ENCODE measurements around the gene DCST1.

DCST1 gene

DNA sequence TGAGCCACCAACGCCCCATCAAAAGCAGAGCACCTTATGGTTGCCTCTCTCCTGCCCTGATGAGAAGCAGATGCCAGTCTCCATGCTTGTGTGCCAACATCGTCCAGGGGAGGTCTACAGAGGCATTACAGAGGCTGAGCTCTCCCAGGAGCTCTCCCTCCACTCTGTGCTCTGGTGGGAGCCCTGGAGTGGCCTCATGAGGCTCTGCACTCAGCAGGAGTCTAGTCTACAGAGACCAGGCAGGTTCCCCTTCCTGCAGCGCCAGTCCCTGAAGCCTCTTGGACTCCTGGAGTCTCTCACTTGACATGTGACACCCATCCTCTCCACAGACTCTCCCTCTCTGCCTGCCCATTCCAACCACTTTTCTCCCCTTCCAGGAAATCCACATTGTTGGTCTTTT is 3.4 kb downstream of the DCST1 start:
- no peak for DNase-seq

DNA sequence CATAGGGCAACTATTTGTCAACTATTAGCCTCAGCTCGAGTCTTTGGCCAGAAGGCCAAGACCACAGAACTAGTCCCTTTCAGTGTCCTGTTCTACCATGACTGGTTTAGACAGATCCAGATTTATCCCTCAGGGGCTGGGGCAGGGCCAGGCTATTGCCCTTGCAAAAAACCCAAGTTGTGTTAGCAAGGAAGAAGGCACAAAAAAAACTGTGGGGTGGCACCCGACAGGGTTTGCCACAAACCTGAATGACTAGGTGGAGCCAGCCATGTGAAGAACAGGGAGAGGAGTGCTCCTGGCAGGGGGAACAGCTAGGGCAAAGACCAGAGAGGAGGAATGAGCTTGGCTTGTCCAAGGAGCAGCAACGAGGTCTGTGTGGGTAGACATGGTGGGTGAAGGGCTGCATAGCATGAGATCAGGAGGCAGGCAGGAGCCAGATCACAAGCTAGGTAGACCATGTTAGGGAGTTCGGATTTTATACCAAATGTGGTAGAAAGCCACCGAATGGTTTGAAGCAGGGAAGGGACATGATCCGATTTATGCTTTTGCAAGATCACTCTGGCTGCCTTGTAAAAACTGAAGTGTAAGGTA is 4.3 kb downstream of the DCST1 start:
- no peak for DNase-seq

DNA sequence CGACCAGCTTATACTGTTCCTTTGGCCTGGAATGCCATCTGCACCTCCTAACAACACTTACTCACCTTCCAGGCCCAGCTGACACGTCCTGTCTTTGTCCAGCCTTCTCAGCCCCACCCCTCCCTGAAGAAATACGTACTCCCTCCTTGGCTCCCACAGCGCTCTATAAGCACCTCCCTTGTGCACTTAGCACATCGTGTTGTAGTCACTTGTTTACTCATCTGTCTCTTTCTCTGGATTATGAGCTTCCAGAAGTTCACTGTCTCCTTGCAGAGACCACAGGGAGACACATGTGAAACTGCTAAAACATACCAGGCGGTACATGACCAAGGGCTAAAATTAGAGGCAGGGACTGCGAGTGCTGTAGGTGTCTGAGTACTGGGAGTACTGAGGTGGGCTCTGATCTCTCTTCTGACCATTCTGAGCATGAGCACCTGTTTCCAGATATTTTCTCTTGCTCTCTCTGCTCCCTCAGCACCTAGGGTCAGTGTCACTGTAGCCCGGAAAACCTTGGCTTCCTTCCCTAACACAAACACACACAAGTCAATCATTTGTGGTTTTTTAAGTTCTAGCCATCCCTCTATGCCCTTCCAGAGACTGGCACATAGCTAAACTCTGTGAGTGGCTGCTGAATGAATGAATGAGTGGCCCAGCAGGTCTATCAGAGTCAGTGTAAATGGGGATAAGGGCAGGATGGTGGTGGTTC is 5.1 kb downstream of the DCST1 start:
- DNase-seq = no peak

DNA sequence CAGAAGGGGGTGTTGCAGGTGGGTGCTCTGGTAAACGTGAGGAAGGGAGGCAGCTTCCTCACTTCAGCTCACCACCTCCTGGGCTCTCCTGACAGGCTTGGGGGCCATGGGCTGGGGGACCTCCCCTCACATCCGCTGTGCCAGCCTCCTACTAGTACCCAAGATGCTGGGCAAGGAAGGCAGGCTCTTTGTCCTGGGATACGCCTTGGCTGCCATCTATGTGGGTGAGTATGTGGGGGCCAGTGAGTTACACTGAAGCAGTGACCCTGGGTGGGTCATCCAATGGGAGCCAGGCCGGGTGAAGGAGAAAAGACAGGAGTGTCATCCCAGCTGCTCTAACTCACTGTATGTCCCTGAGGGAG is 5.7 kb downstream of the DCST1 start:
- no peak for DNase-seq

DNA sequence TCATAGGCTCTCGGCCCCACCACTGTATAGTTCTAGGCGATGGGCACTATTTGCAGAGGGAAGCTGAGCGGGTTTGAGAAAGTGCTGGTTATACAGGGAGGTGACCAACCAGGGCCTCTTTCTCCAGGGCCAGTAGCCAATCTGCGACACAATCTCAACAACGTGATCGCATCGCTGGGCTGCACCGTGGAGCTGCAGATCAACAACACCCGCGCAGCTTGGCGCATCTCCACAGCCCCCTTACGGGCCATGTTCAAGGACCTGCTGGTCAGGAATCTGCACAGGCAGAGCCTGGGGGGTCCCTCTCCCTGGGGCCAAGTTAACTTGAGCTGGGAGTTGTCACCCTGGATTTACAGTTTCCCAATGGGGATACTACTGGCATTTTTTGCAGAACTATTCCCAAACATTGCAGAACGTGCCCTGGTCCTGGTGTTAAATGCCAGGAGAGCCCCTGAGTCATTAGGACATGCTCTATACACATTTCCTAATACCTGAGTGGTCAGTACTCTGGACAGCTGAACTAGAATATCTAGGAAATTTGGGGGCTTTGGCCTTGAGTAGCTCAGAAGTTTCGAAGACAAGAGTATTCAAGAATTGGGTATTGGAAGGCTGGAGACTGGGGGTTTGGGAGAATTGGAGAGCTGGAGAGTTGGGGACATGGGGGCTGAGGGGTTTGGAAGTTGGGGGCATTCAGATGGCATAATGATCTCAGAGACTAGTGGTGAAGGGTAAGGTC is 6.9 kb downstream of the DCST1 start:
- DNase-seq = no peak

DNA sequence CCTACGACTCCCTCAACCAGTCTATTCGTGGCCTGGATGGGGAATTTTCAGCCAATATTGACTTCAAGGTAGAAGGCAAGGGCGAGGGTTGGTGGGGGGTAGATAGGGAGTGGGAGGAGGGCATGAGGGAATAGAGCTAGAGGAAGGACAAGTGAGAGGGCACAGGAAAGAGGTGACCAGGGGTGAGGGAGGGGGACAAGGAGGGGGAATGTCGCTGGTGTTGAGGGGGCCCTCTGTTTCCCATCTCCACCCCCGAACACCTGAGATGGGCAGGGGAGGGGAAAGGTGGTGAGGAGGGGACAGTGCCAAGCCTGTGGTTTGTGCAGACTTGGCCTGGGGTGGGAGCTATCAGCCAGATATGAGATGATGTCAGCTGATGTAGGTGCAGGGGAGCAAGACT is 9.2 kb downstream of the DCST1 start:
- DNase-seq = no peak

DNA sequence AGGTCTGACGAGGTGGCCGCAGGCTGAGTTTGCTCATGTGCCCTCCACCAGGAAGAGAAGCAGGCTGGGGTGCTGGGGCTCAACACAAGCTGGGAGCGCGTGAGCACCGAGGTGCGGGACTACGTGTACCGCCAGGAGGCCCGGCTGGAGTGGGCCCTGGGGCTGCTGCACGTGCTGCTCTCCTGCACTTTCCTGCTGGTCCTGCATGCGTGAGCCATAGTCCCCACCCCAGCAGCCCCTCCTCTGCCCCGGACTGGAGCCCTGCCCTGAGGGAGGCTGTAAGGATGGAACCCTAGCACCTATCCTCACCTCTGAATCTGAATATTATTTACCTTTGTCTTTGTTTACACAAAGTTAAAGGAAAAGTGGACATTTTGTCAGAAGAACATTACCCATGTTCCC is 9.7 kb downstream of the DCST1 start:
- DNase-seq = no peak

DNA sequence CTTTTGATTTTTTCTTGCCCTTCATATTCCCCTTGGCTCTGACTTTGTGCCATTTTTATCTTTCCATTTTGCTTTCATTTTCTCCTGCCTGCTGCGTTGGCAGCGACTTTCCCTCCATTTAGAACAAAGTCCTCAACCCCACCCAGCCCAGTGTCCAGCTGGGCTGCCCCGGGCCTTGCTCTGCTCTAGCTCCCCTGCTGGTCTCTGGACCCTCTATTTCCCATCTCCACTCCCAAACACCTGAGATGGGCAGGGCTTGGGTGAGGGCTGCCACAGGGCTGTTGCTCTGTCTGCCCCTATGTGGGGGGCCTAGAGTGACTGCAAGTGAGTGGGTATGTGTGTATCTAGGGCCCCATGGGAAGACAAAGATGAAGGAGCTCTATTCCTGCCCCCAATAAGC is 10.2 kb downstream of the DCST1 start:
- no peak for DNase-seq

DNA sequence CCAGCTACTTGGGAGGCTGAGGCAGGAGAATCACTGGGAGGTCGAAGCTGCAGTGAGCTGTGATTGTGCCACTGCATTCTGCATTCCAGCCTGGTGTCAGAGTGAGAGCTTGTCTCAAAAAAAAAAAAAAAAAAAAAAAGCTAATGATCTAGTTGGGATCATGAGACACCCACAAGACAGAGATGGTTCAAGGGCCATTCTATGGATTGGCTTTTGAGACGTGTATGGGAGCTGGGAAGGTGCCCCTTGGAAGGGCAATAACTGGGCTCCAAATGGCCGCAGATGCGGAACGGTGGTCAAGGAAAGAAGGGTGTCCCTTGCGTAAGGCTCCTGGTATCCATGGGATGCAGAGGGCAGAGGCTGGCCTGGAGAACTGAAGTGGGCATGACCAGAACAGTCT is 10.7 kb downstream of the DCST1 start:
- no peak for DNase-seq

DNA sequence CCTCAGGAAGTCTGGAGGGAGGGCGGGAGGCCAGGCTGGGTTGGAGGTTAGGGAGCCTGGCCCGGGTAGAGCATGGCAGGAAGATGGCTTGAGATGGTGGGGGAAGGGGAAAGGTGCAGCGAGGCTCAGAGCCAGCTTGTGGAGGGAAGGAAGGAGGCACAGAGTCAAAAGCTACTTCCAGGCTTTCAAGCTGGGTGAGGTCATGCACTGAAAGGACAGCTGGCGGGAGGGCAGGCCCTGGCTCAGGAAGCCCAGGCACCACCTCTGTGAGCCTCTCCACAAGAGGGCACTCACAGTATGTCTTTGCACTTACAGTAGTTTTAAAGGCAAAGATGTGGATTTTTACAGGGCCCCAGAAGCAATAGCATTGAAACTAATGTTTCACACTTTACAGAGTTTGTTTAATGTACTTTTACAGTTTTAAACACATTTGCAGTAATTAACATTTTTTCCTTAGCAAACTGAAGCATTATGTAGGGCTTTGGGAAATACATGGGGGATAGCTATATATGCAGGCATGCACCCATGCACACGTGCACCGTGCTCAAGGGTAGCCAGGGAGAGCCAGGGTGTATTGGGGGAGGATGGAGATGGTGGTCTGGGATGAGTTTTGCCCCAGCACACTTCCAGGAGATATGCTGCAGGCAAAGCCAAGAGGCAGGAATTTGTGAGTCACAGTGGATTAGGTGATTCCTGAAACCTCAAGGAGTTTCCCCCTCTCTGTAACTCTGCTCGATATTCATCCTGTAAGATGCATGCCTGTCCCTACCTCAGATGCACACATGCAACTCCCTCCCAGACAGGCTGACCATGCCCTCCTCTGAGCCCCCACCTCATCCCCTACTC is 11.4 kb downstream of the DCST1 start:
- DNase-seq = peak; percentile 70

DNA sequence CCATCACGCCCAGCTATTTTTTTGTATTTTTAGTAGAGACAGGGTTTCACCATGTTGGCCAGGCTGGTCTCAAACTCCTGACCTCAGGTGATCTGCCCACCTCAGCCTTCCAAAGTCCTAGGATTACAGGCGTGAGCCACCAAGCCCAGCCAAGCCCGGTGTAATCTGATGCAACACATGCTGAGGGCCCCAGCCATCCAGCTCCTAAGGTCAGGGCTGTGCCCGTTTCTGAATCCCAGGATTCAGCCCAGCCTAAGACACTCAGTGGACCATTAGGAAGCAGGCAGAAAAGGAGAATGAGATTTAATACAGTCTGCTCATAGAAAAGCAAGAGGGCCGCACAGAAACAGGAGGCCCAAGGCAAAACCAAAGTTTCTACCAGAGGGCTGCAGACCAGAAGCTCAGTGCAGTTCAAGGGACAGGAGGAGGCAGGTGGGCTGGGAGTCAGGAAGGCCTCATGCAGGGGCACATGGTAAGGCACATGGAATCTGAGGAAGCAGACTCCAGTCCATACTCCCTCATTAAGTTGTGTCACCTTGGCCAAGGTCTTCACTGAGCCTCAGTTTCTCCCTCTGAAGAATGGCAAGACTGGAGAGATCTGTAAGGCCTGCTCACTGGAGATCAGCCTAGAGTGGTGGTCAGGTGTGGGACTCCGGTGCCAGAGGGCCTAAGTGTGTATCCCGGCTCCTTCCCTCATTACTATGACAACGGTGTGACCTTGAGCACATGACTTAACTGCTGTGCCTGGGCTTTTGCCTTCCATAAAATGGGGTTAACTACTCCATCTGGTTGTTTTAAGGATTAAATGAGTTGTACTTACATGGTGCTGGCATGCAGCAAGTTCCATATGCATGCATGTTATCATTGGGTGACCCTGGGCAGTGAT is 15.1 kb downstream of the DCST1 start:
- no peak for DNase-seq

DNA sequence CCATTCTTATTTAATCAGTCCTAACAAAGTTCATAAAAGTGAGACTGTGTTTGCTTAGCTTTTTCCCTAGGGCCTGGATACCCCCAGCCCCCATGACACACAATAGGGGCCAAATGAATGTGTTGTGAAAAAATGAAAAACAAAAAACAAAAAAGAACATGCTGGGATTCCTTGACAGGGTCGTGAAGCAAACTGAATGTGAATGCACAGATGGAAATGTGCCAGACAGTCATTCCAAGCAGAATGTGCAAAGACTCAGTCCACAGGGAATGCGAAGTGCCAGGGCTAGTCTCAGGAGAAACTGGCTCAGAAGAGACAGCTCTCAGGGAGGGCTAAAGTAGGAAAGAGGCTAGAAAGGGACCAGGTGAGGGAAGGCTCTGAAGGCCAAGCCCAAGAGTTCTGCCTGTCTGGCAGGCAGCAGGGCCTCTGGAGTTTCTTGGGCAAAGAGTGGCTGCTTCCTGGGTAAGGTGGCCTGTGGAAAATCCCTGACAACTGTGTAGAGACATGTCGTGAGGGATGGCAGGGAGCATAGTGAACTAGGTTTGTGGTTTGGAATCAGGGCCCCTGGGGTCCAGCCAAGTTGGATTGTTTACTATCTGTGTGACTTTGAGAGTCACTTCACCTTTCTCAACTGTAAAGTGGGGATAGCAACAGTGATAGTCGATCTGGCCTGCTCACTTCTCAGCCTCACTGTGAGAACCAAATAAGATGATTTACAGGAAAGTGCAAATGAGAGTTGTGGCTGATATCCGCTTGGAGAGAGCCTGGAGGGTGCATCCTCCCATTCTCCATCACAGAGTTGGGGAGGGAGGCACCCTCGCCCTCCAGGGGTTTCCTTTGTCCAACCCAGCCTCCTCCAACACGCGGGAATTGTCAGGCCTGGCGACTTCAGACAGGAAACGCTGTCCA is 16.3 kb downstream of the DCST1 start:
- no peak for DNase-seq

DNA sequence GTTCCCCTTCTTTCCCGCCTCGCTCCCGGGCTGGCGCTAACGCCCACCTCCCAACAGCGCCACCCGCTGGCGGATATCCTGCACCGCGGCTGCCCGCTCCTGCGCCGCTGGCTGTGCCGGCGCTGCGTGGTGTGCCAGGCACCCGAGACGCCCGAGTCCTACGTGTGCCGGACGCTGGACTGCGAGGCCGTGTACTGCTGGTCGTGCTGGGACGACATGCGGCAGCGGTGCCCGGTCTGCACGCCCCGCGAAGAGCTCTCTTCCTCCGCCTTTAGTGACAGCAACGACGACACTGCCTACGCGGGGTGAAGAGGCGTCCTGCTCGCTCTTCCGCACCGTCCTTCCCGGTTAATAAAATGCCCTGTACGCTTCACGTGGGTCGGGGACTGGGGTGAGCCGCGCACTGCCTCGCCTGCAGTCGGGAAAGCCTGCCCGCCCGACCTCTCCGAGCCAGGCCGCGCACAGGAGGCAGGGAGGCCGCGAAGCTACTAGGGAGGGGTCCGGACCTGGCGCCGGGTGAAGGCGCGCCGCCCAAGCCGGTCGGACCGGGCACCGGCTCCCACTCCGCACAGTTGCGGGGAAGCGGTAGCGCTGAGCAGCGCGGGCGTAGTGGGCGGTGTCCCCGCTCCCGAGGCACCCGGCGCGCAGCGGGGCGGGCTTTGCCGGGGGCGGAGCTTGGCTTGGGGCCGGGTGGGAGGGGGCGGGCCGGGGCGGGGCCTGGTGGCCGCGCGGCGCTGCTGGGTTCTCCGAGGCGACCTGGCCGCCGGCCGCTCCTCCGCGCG is 17.1 kb downstream of the DCST1 start, which contains the start of gene ADAM15:
Gene ADAM15, plus strand, starts transcription at position 757 of the 782 bp plus-strand sequence. CDS start 71 bp downstream, outside the sequence.
- peak; percentile 86 for DNase-seq

DNA sequence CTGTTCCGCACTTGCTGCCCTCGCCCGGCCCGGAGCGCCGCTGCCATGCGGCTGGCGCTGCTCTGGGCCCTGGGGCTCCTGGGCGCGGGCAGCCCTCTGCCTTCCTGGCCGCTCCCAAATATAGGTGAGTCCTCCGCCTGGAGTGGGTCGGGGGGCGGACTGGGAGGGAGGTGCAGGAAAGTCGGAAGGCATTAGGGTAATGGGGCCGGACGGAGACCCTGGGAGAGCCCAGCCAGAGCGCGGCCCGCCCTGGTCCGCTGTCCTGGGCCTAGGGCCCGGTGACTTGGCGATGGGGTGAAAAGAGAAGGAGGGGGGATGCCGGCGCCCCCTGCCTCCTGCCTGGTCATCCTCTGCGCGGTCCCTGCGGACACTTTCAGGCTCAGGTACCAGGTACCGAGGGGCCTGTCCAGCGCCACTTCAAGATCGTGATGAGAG is 17.7 kb downstream of the DCST1 start:
- DNase-seq = no peak

DNA sequence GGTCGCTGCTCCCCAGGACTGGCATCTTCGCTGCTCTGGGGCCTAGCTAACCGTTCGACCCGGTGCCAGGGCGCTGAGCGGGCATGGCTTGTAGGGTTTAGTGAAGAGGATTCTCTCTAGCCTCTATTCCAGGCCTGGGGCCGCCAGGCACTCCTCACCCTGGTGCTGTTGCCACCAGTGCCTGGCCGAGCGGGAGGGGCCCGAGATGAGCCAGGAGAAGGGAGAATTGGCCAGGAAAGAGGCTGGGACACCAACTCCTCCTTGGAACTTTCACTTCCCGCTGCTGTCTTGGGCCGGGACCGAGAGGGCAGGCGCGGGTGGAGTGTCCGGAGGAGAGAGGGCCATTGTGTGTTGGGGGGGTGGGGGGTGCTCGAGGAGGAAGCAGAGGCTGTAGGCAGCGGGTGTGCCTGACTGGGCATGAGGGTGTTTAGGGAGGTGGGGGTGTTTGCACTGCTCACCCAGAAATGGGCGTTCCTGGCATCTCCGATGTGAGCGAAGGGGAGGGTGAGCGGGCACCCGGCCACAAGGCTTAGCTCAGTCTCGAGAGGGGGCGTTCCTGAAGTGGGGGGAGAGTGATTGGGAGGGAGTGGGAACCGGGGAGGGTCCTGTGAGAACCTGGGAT is 18.3 kb downstream of the DCST1 start:
- DNase-seq = peak; percentile 60

DNA sequence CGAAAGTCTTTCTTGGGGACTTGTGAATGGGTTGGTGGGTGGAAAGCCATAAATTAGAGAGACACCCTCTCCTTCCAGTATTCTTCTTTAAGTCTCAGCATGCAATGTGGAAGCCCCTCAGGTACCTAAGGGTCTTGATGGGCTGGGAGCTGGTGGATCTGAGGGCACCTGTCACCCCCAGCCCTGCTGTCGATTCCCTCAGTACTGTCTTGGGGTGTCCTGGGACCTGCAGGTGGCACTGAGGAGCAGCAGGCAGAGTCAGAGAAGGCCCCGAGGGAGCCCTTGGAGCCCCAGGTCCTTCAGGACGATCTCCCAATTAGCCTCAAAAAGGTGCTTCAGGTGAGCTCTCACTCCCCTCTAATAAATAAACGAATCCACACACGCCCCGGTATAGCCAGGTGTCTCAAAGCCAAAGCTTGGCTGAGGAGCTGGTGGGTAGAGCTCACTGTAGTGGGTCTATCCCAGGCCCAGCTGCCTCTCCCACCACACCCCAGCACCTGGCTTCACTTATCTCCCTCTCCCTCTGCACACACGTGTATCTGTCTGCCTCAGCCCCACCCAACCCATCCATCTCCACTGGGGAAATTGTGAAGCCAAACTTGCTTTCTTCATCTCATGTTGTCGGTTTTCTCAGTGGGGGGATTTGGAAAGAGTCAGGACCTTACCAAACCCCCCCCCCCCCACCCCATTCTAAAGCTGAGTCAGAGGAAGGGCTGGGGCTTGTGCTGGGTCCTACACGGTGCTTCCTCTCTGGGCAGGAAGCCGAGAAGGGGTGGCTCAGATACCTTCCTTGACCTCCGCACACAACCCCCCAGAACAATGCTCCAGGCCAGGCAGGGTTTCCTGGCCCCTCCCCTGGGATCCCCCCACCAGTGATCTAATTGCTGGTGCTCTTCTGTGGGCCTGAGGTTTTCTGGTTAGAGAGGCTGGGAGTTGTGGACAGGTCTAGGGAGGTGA is 19.1 kb downstream of the DCST1 start:
- peak; percentile 54 for DNase-seq

DNA sequence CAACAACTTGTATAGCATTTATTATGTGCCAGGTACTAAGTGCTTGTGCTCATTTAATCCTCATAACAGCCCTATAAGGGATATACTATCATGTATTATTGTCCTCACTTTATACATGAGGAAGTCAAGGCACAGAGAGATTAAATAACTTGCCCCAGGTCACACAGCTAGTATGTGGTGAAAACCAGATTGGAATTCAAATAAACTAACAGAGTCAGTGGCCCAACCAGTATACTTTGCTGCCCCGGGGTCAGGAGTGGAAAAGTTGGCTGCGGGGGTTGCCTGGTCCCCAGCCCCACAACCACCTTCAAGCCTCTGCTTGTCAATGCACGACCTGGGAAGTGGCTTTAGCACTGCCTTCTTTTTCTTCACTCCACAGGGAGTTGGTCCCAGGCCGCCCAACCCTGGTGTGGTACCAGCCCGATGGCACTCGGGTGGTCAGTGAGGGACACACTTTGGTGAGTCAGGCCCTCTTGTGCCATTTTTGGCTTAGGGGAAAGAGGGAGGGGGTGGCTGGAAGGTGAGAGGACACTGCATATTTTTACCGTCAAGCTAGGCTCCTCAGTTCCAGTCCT is 20.0 kb downstream of the DCST1 start:
- DNase-seq = no peak

DNA sequence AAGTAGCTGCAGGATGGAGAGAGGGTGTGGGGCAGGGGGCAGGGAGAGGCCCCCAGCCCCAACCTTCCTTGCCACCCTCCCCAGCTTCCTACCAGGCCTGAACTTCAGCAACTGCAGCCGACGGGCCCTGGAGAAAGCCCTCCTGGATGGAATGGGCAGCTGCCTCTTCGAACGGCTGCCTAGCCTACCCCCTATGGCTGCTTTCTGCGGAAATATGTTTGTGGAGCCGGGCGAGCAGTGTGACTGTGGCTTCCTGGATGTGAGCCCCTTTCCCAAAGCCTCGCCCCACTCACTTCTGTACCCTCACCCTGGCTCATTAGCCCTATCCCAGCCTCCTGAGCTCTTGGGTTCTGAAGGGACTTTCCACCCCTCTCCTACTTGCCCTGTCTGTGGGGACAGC is 23.5 kb downstream of the DCST1 start:
- DNase-seq = no peak

All from stimulated activated CD4-positive, alpha-beta T cell treated with anti-CD3 and anti-CD28 coated beads, Interleukin-15, amount 100 ng/mL, for 24 hours (primary cell).